GM12891 (cell line): ENCODE measurements around the gene SMYD4.

Experiments used
- POLR2A ChIP-seq: IDR thresholded peaks from 2 replicates; pipeline ENCODE4 v1.6.1; 2011; ENCODE audit warnings: low read depth, low read length, control low read depth
- POLR2AphosphoS5 ChIP-seq: IDR thresholded peaks from 2 replicates; pipeline ENCODE4 v1.6.1; 2011; ENCODE audit warnings: low read depth, low read length, control low read depth

DNA sequence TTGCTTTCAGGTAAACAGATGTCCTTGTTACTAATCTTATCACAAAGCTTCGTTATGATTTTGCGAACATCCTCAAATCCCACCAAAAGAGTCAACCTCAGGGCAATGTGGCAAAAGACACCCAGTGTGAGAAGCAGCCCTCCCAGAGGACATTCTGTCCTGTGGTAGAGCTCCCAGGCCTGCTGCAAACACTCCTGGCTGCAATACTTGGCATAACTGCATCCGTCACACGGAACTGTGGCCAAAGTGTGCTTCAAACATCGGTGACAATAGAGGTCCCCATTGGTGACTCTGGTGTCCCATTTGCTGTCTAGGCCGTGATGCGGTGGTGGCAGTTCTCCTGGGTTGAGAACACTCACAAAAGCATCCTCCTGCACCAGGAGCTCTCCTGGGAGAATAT lies 29.5 kb downstream of the SMYD4 start:
- TF ChIP-seq POLR2AphosphoS5 (no peak), POLR2A (no peak)
